ENCODE results near the gene NFKBIA.

The NFKBIA gene

DNA sequence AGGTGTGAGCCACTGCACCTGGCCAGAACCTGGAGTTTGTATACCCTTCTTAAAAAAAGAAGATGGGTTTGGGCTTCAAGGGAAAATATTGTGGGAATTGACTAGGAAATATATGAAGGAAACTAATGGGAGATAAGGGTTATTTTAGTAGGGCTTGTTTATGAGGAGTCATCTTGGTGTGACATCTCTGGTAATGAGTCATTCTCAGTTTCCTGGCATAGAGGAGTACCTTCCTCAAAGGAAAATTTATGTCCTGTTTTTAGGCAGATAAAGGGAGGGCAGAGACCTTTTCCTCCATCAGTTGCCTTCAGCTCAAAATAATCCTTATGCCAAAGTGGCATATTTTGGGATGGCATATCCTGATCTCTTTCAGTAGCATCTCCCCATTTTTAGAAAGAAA, 30.6 kb upstream of the NFKBIA start:
- H3K4me1 ChIP-seq: no peaks in the 10 kb centered on the region
- no peaks in the 10 kb centered on the region for H3K36me3 ChIP-seq
- H3K27ac ChIP-seq: no peak overlapping the region
- H3K27me3 ChIP-seq: no peaks in the 10 kb centered on the region
- TF ChIP-seq, protein P1, sequence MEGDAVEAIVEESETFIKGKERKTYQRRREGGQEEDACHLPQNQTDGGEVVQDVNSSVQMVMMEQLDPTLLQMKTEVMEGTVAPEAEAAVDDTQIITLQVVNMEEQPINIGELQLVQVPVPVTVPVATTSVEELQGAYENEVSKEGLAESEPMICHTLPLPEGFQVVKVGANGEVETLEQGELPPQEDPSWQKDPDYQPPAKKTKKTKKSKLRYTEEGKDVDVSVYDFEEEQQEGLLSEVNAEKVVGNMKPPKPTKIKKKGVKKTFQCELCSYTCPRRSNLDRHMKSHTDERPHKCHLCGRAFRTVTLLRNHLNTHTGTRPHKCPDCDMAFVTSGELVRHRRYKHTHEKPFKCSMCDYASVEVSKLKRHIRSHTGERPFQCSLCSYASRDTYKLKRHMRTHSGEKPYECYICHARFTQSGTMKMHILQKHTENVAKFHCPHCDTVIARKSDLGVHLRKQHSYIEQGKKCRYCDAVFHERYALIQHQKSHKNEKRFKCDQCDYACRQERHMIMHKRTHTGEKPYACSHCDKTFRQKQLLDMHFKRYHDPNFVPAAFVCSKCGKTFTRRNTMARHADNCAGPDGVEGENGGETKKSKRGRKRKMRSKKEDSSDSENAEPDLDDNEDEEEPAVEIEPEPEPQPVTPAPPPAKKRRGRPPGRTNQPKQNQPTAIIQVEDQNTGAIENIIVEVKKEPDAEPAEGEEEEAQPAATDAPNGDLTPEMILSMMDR (IDR thresholded peaks at IDR 0.05): no peak
- intact Hi-C loops (cut with DNase I; ENCODE audit: low total_unique reads): no loop called here
- H3K9me3 ChIP-seq: no peaks in the 10 kb centered on the region
- no peak overlapping the region for H3K4me3 ChIP-seq
- DNase-seq: no peak

DNA sequence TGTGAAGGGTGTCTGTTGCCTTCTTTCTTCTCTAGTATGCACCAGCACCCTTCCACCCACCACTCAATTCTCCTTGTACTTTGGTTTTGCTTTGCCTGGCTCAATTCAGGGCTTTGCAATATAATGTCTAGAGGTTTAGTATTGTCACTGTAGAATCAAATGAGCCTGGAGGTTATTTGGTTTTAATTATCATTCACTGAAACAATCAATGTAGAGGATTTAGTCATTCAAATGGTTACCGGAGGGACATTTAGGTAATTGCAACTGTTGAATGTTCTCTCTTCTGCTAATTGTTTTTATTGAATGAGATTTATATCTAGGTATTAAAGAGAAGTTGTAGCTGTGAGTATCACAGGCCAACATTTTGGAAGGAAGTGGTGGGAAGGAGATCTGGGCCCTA, 29.3 kb upstream of the NFKBIA start:
- Histone ChIP-seq H3K27me3 (no peaks in the 10 kb centered on the region), H3K36me3 (no peaks in the 10 kb centered on the region), H3K4me1 (no peaks in the 10 kb centered on the region), H3K27ac (no peak overlapping the region), H3K4me3 (no peak overlapping the region), H3K9me3 (no peaks in the 10 kb centered on the region)
- intact Hi-C loops (cut with DNase I; ENCODE audit: low total_unique reads): no loop called here
- TF ChIP-seq, protein P1 (IDR thresholded peaks at IDR 0.05): no peak
- DNase-seq: no peak

DNA sequence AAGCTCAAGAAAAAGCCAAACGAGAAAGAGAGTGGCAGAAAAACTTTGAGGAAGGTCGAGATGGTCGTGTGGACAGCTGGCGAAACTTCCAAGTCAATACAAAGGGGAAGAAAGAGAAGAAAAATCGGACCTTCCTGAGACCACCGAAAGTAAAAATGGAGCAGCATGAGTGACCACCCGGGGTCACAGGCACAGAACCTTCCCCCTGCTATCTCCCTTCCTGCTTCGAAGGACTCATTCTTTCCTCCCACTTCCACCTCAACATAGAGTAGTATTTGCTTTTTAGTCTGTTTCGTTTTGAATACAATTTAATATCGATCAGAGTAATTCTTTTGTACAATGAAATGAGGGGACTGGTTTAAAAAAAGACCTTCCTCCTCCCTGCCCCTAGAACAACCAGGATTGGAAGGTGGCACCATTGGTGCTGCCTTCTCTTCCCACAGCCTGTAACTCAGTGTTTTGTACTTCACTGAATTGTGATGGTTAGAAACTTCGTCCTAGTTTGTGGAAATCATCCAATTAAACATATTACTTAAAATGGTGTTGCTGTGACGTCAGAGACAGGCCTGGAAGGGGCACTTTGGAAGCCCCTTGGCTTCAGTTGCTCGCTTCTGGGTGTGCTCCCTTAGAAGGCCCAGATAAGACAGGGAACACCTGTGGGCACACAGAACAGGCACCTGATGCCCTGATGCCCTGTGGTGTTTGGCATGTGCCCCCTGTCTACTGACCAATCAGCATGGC, 26.1 kb upstream of the NFKBIA start:
- Histone ChIP-seq H3K36me3 (no peaks in the 10 kb centered on the region), H3K4me1 (no peaks in the 10 kb centered on the region), H3K4me3 (no peak overlapping the region), H3K27me3 (no peaks in the 10 kb centered on the region), H3K27ac (no peak overlapping the region), H3K9me3 (no peaks in the 10 kb centered on the region)
- intact Hi-C loops (cut with DNase I; ENCODE audit: low total_unique reads): no loop called here
- TF ChIP-seq, protein P1 (IDR thresholded peaks at IDR 0.05): no peak
- no peak for DNase-seq

DNA sequence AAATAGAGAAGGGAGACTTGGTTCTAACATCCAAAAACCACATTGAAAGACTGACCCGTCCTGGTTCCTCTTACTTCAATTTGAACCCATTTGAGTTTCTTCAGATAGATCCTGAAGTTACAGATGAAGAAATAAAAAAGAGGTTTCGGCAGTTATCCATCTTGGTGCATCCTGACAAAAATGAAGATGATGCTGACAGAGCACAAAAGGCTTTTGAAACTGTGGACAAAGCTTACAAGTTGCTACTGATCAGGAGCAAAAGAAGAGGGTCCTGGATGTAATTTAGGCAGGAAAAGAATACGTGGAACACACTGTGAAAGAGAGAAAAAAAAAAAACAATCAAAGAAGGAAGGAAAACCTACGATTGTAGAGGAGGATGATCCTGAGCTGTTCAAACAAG, 25.4 kb upstream of the NFKBIA start:
- Histone ChIP-seq H3K36me3 (no peaks in the 10 kb centered on the region), H3K27me3 (no peaks in the 10 kb centered on the region), H3K9me3 (no peaks in the 10 kb centered on the region), H3K4me3 (no peak overlapping the region), H3K4me1 (no peaks in the 10 kb centered on the region), H3K27ac (no peak overlapping the region)
- DNase-seq: no peak
- TF ChIP-seq, protein P1 (IDR thresholded peaks at IDR 0.05): no peak
- intact Hi-C loops (cut with DNase I; ENCODE audit: low total_unique reads): no loop called here

DNA sequence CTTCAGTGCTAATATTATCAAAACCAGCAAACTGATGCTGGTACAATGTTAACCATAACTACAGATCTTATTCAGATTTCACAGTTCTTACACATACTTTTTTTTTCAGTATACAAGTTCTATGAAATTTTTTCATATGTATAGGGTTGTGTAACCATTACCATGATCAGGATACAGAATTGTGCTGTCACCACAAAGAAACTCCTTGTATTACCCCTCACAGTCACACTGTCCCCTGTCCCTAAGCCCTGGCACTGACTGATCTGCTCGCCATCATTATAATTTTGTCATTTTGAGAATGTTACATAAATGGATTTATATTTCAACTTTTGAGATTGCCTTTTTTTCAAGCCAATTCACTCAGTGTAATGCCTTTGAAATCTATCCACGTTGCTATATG, 21.3 kb upstream of the NFKBIA start:
- H3K27ac ChIP-seq: no peak overlapping the region
- no peaks in the 10 kb centered on the region for H3K36me3 ChIP-seq
- H3K4me1 ChIP-seq: peaks cover 0 to under 1% (median 0%) of the 10 kb centered on the region in 4 donors
- intact Hi-C loops (cut with DNase I; ENCODE audit: low total_unique reads): no loop called here
- H3K9me3 ChIP-seq: no peaks in the 10 kb centered on the region
- DNase-seq: no peak
- H3K4me3 ChIP-seq: no peak overlapping the region
- H3K27me3 ChIP-seq: no peaks in the 10 kb centered on the region
- TF ChIP-seq, protein P1 (IDR thresholded peaks at IDR 0.05): no peak

Data from tibial artery (tissue), 4 donors.